KBM-7 (cell line): ENCODE data around the gene PPM1J.

Experiments used
- DNase-seq: peaks from one replicate; pipeline ENCODE4 v3.0.0-alpha.2; 2015
- in situ Hi-C: fragments of 300-500 bp; cut with MboI; formaldehyde crosslinking; loops from 2 replicates; pipeline ENCODE4 v1.14.3; 2020; ENCODE audit warnings: low sequenced_read_pairs, low pct_unique_long_range_greater_than_20kb, mixed read lengths

PPM1J gene

DNA sequence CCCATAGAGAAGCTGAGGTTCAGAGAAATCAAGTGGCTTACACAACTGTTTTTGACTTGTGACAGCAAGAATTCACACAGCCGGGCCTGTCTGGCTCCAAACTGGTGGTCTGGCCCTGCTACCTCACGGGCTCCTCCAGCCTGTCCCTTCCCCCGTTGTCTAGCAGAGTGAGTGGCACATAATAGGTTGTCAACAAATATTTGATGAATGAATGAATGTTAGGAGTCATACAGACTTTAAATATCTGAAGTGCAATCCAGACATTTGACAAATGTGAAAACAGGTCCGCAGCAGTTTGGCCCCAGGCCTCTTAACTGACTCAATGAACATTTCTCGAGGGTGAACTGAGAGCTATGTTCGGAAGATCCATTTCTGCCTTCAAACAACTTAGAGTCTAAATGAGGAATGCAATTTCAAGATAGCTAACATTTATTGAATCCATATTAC is 7.1 kb downstream of the PPM1J start:
- in situ Hi-C loops, result no loop called here
- DNase-seq, result no peak

DNA sequence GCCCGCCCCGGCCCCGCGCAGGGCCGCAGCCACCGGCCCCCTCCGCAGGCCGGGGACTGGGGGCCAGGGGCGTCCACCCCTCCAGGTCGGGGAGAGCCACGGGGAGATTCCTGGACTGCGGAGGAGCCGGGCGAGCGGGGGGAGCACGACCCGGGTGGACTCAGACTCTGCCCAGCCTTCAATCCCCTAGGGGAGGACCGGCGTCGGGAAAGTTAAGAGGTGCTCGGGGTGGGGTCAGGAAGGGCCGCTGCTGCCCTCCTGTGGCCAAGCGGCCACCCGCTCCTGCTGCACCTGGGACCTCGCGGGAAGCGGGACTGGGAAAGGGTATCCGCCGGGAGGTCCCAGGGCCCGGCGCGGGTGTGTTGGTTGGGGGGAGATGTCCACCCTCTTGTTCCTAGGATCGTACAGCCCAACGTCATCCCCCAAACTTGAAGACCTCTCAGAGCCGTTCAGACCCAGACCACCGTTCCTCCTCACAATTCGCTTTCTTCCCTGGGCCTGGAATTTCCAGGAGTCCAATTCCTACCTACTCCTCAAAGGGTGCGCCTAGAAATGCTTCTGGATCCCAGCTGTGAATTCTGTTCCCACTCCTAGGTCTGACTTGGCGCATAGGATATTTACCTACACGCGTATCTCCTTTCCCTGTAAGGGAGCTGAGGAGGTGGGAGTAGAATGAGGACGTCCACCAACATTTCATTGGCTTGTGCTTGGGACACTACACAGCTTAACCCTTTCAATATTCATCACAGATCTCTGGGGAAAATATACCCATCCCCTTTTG is 7.7 kb downstream of the PPM1J start:
- DNase-seq, result peak; percentile 92
- in situ Hi-C loops, result no loop called here

DNA sequence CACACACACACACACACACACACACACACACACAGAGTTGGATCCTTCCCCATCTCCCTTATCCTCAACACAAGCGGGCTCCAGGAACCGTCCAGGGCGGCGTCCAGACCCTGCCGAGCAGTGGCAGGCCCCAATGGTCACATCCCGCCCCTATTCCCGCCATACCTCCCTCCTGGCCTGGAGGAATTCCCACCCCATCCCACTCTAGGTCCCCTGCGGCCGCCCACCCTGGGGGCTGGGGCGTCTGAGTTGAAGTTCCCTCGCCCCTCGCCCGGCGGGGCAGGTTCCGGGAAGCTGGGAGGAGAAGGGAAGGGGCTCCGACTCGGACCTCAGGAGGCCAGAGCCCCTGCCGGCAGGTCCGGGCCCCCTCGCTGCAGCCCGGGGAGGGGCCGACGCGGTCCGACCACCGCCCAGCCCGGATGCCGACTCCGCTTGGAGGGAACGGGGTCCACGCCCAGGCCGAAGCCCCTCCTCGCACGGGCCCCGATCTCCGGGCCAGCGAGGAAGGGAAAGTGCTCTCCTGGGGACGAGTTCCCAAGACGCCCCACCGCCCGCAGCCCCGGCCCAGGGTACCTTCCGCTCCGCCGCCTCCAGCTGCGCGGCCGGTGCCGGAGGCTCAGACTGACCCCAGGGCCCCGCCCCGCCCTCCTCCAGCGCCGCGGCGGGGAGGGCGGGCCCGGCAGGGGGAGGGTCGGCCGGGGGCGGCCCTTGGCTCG is 8.5 kb downstream of the PPM1J start, which contains the start of gene RHOC:
Gene RHOC, minus strand, starts transcription at position 623 of the 716 bp plus-strand sequence. CDS start 3,328 bp downstream, outside the sequence.
- no peak for DNase-seq

DNA sequence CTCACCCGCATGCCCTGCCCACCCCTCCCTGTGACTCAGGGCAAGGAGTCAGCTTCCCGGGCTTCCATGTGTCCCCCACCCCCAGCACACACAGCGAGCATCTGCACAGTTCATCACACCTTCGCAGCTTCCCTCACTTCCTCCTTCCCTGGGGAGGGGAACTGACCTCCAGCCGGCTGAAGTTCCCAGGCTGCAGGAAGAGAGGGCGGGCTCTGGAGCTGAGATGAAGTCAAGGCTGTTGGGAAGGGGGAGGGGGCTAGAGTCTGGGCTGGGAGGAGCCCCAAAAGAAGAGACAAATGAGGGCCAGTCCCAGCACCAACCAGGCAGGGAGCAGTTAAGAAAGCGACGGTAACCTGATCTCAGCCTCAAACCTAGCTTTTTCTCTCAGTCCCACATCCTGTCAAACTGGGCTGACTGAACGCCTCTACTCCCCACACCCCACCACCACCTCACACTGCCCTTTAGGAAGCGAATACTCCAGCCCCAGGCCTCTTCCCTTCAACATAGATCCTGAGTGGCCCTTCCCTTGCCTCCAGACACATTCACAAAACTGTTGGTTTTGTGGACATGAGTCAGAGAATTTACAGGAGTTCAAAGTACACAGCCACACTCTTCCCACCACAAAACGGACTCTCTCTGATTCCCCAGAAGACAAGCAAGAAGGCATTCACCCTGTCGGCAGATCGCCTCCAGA is 10.1 kb downstream of the PPM1J start:
- in situ Hi-C loops, result no loop called here
- DNase-seq, result peak; percentile 99

More for the DNA sequence above, 8.5 kb downstream of the PPM1J start, which contains the start of gene RHOC:
- in situ Hi-C loops, result no loop called here

DNA sequence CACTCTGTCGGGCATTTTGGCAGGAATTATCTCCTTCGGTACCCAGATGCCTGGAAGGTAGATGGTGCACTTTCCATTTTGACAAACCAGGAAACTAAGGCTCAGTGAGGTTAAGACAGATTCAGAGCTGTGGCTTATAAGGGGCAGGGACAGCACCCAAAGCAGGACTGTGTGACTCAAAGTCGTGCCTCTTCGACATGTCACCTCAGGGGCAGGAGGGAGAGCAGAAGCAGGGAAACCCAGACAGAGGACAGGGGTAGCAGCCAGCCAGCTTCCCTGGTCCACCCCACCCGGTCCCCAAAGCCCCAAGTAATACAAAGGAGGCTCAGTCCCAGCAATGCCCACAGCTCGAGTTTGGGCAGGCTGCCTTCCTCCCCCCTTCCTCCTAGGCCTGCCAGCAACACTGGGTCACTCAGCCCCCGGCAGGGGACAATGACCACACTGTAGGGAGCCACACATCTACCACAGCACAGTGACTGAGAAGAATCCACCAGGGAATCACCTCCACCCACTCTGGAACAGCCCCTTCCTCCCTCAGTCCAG is 10.7 kb downstream of the PPM1J start:
- in situ Hi-C loops, result no loop called here
- no peak for DNase-seq

DNA sequence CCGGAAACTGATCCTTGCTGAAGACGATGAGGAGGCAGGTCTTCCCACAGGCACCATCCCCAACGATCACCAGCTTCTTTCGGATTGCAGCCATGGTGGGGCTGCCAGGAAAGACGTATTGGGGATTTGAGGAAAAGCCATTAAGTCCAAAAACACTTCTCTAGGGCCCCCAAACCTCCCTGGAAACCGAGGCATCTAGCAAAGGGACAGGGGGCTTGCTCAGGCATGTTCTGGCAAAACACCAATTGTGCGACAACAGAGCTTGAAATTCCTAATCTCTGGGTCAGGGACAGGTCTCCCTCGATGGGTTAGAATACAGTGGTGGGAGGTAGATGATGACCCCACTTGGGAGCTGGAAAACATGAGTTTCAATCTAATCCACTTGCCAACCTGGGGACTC is 11.4 kb downstream of the PPM1J start:
- DNase-seq, result no peak
- in situ Hi-C loops, result no loop called here

DNA sequence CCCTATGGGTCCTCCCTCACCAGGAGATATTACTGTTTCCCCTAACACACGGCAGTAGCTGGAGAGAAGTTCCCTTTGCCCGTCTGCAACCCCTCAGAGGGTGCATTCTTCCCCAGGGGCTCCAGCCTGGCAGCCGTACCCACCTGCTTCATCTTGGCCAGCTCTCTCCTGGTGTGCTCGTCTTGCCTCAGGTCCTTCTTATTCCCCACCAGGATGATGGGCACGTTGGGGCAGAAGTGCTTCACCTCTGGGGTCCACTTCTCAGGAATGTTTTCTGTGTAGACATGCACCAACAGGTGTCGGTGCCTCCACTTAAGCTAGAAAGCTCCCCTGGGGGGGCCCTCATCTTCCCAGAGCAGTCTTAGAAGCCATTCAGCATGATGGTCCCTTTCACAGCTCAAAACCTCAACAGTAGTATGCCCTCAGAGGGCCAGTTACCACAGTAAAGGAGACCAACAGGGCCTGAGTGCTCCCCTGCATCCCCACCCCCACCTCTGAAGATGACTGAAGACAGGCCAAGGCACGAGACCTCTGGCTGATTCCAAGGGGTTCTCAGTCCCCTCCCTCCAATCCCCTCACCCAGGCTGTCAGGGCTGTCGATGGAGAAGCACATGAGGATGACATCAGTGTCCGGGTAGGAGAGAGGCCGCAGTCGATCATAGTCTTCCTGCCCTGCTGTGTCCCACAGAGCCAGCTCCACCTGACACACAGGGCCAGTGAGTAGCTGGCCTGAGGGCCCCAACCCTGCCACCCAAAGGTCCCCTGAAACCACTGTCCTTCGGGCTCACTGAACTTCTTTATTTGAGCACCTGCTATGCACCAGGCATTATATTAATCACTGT is 12.5 kb downstream of the PPM1J start:
- DNase-seq, result no peak
- in situ Hi-C loops, result no loop called here

DNA sequence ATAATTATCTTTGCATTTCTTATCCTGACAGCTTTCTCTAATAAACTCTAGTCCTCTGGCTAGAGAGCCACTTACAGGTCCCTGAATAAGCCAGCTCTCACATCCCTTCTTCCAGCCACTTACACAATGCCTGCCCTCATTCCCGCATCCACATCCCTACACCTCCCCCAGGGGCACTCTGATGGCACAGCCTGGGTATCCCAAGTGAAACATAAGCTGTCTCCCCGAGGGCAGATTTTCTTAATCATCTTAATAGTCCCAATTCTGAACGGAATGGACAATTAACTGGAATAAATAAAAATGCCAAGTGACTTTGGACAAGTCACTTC is 13.1 kb downstream of the PPM1J start:
- in situ Hi-C loops, result no loop called here
- no peak for DNase-seq

DNA sequence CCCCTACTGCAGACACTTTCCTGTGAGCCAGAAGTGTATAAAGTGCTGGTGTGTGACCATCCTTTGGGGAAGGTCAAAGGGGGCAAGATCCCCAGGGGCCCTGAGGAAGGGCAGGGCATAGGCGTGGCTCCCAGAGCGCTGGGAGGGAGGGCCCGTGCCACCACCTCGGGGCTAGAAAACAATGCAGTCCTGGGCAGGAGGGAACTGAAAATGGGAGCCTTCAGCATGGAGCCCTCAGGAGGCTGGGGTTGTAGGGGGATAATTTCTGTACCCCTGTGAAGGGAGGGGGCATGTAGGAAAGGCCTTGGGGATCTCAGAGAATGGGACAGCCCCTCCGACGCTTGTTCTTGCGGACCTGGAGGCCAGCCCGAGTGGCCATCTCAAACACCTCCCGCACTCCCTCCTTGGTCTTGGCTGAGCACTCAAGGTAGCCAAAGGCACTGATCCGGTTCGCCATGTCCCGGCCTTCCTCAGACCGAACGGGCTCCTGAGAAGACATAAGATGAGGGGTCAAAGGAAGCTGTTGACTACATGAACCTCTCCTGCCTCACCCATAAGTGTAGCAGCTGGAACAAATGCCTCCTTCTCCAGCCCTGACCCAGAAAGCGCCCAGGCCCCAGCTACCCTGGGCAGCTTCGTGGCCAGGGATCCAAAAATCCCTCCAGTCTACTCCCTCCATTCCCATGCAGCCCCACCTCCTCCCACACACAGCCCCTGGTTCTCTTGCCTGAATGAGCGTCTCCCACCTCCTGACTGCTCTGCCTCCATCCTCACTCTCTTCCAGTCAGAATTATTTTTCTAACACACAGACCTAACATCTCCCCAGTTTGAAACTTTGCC is 13.7 kb downstream of the PPM1J start:
- in situ Hi-C loops, result no loop called here
- no peak for DNase-seq

DNA sequence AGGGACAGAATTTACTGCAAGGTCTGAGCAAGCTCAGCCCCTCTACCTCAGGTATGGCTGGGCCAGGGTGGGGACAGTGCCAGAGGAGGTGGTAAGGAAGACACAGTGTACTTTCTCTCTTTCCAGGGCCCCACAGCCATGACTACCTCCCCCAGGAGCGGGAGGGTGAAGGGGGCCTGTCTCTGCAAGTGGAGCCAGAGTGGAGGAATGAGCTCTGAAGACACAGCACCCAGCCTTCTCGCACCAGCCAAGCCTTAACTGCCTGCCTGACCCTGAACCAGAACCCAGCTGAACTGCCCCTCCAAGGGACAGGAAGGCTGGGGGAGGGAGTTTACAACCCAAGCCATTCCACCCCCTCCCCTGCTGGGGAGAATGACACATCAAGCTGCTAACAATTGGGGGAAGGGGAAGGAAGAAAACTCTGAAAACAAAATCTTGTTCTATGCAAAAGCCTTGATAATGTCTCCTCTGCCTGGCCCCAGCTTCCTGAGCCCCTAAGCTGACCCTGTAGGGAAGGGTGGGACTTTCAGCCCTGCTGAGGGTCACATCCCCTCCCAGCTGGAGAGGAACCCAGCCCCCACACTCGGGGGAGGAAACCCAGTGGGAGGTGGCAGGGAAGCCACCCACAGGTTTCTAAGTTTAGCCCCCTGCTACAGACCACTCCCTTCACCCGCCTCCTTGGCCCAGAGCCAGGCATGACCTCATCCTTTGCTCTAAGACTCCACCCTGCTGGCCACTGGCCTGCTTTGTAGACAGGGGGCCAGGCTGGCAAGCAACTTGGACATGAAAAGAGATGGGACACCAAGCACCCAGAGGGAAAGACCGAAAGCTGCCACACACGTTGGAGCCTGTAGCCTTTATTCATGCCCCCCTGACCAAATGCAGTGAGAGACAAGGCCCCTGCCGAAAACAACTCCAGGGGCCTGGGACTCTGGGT is 14.6 kb downstream of the PPM1J start:
- in situ Hi-C loops, result no loop called here
- peak; percentile 97 for DNase-seq

DNA sequence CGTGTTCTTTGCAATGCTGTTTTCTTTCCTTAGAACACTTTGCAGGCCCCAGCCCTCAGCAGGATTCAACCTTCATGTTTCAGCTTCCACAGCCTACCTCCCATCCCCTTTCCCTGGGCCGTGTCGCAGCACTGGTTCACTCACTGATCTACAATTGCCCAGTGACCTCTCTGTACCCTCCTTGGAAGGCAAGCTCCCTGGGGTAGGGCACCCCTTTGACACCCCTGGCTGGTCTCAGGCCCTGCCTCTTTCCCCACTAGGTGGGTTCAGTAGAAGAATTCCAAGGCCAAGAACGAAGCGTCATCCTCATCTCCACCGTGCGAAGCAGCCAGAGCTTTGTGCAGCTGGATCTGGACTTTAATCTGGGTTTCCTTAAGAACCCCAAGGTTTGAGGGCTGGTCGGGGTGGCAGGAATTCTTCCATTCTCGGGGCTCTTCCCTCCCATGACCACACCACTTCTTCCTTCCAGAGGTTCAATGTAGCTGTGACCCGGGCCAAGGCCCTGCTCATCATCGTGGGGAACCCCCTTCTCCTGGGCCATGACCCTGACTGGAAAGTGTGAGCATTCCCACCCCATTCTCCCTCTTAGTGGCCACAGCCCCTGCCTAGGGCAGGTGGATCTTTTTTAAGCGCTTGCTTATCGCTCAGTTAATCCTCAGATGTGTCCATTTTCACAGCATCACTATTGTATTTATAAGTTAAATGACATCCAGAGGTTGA is 15.5 kb downstream of the PPM1J start:
- in situ Hi-C loops, result no loop called here
- no peak for DNase-seq

DNA sequence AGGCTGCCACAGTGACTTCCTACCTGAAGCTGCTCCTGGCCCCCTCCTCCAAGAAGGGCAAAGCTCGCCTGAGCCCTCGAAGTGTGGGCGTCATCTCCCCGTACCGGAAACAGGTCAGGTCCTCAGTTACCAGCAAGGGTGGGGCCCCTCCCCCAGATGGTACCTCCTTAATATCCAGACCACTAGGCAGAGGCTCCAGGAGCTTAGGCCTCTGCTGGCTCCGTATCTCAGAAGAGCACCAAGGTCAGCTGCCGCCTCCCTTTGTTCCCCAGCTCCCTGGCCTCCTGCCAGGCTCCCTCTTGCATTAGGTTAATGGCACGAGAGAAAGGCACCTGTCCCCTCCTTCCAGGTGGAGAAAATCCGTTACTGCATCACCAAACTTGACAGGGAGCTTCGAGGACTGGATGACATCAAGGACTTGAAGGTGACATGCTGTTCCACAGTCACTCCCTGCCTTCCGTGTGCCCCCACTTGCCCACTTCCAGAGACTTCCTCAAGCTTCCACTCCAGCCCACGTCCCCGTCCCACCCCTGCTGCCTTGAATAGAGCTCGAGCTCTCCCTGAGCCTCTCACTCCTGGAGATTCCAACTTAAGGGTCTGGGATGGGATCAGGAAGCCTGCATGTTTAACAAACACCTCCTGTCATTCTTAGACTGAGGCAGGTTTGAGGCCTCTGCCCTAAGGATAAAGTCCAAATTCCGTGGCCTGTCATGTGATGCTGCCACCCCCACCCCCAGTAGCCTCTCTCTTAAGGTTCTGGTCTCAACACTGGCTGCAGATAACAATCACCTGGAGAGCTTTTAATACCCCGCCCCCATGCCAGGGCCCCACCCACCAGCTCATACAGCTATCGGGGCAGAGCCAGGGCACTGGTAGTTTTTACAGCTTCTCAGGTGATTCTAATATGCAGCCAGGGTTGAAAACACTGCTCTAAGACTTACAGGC is 16.5 kb downstream of the PPM1J start:
- no peak for DNase-seq
- in situ Hi-C loops, result no loop called here

DNA sequence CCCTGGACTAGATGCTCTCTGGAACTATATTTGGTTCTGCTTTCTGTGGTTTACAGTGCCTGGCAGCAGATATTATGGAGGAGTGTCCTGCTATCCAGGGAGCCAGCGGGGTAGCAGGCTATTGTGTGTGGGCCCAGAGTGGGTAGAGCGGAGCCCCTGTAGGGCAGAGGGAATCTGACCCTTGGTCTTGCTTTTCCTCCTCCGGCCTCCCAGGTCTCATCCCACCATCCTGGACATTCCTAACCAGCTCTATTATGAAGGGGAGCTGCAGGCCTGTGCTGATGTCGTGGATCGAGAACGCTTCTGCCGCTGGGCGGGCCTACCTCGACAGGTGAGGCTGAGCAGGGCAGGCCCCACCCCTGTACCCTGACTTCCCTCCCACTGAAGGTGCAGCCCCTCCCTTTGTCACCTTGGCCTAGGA is 17.3 kb downstream of the PPM1J start:
- no peak for DNase-seq
- in situ Hi-C loops, result no loop called here

DNA sequence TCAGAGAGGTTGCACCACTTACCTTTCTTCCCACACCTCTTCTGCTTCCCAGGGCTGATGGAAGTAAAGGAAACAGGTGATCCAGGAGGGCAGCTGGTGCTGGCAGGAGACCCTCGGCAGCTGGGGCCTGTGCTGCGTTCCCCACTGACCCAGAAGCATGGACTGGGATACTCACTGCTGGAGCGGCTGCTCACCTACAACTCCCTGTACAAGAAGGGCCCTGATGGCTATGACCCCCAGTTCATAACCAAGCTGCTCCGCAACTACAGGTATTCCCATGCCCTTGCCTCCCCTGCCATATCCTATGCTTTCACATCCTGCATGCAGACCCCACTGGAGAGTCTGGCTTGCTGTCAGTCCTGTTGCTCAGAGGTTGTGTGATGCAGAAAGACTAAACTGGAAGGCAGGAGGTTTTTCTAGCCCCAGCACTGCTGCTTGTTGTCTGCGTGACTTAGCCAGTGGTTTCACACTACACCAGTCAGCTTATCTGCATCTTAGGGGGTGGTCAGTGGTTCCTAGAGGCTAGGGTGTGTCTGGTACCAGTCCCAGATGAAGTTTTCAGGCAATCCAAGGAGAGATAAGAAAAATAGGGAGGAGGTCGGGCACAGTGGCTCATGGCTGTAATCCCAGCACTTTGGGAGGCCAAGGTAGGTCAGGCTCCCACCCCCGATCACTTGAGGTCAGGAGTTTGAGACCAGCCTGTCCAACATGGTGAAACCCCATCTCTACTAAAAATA is 18.4 kb downstream of the PPM1J start:
- in situ Hi-C loops, result no loop called here
- DNase-seq, result no peak

DNA sequence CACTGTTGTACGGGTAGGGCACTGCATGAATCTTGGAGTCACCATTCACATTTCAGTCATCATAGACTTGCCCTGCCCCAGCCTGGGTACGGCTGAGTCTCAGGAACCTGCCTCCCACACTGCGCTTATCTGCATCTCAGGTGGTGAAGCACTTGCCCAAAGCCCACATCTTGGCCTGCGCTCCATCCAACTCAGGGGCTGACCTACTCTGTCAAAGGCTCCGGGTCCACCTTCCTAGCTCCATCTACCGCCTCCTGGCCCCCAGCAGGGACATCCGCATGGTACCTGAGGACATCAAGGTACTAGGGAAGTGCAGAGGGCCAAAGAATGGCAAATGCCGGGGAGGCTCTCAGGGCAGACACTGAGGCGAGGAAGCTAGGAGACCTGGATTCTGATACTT is 19.9 kb downstream of the PPM1J start:
- in situ Hi-C loops, result no loop called here
- no peak for DNase-seq
